ENCODE measurements around the gene ALDH3B1. TPM values are rescaled to one million over a fixed set of nuclear protein-coding genes. Genes with fewer than 3 reads are reported as not detected.
A peak's percentile ranks its signal among the peaks of the same experiment; 100 is the strongest.

The ALDH3B1 gene
- polyA plus RNA-seq, 3 donors, result 79.8 to 89.1 (median 86.7) TPM

DNA sequence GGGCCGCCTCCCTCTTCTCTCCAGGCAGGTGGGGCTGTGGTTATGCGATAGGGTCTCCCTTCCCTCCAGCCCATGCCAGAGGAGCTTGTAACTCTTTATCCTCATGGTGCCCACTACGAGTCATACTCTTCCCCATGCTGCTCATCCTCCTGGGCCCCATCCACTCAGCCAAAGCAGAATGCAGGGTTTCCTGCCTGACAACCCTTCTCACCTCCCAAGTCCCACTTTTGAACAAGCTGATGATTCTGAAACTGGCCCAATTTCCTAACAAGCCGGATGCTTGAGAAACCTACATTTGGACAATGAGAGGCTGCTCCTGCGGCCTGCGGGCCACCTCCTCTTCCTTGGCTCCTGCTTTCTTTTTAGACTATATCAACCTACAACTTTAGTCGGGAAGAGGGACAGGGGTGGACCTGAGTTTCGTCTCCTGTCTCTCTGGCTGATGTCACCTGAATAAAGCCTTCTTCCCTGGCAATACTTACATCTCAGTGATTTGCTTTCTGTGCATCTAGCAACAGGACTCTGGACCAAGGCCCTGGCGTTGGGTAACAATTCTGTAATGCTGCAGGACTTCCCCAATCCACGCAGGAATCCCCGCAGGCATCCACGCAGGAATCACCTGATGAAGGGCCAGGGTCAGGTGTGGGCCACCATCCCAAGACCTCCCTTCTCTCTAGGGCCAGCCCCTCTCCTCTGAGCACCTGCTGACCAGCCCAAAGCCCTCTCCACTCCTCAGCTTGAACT lies 18.8 kb downstream of the ALDH3B1 start:
- Histone ChIP-seq H3K36me3 (replicated peaks in 1 of 2; ENCODE audit: control insufficient read depth in 1 of 2, insufficient read depth in 2 of 2, low read length in 2 of 2) (peaks cover 52 to 56% of the 10 kb centered on the region in 2 donors), H3K4me3 (replicated peaks in 1 of 3; ENCODE audit: low read depth in 2 of 3, low read length in 3 of 3) (no peak overlapping the region), H3K27me3 (ENCODE audit: control insufficient read depth in 2 of 2, insufficient read depth in 2 of 2, low read length in 2 of 2) (no peaks in the 10 kb centered on the region), H2AFZ (ENCODE audit: insufficient read depth, low read depth, low read length, poor library complexity, severe bottlenecking) (no peak overlapping the region), H3K79me2 (ENCODE audit: insufficient read depth, low read length) (peaks cover 22% of the 10 kb centered on the region), H3K9ac (ENCODE audit: insufficient read depth, low read length, poor library complexity, severe bottlenecking) (no peak overlapping the region), H3K9me3 (replicated peaks in 1 of 2; ENCODE audit: control insufficient read depth in 1 of 2, insufficient read depth in 1 of 2, low read length in 2 of 2) (no peaks in the 10 kb centered on the region), H3K4me2 (replicated peaks; ENCODE audit: extremely low read depth, low read length, poor library complexity, severe bottlenecking) (no peak overlapping the region), H3K4me1 (ENCODE audit: control insufficient read depth in 1 of 2, insufficient read depth in 2 of 2, low read length in 2 of 2) (peaks cover 18 to 23% of the 10 kb centered on the region in 2 donors), H4K20me1 (ENCODE audit: insufficient read depth, low read length) (peaks cover 15% of the 10 kb centered on the region), H3K27ac (ENCODE audit: low read depth in 1 of 2, low read length in 2 of 2) (no peak overlapping the region)
- DNase-seq, result no peak
- peak overlapping the region in 1 of 2 donors; percentile 45 for H3K4me3 Mint-ChIP-seq
- H3K27ac Mint-ChIP-seq, result peak overlapping the region in 4 of 7 donors; percentile 26 to 77 (median 68)
- H3K27me3 Mint-ChIP-seq (ENCODE audit: low read depth in 3 of 3), result peaks cover 0 to 1% (median 0%) of the 10 kb centered on the region in 3 donors
- intact Hi-C loops (cut with micrococcal nuclease), result no loop called here
- no peaks in the 10 kb centered on the region for H3K9me3 Mint-ChIP-seq
- WGBS (ENCODE audit: insufficient coverage), result 72% methylated on average over 11 of the region's 12 CpGs
- peaks cover 25% of the 10 kb centered on the region for H3K4me1 Mint-ChIP-seq
- H3K36me3 Mint-ChIP-seq, result peaks cover 44 to 51% of the 10 kb centered on the region in 2 donors
- TF ChIP-seq, protein P1, sequence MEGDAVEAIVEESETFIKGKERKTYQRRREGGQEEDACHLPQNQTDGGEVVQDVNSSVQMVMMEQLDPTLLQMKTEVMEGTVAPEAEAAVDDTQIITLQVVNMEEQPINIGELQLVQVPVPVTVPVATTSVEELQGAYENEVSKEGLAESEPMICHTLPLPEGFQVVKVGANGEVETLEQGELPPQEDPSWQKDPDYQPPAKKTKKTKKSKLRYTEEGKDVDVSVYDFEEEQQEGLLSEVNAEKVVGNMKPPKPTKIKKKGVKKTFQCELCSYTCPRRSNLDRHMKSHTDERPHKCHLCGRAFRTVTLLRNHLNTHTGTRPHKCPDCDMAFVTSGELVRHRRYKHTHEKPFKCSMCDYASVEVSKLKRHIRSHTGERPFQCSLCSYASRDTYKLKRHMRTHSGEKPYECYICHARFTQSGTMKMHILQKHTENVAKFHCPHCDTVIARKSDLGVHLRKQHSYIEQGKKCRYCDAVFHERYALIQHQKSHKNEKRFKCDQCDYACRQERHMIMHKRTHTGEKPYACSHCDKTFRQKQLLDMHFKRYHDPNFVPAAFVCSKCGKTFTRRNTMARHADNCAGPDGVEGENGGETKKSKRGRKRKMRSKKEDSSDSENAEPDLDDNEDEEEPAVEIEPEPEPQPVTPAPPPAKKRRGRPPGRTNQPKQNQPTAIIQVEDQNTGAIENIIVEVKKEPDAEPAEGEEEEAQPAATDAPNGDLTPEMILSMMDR (IDR thresholded peaks at IDR 0.05), result no peak

DNA sequence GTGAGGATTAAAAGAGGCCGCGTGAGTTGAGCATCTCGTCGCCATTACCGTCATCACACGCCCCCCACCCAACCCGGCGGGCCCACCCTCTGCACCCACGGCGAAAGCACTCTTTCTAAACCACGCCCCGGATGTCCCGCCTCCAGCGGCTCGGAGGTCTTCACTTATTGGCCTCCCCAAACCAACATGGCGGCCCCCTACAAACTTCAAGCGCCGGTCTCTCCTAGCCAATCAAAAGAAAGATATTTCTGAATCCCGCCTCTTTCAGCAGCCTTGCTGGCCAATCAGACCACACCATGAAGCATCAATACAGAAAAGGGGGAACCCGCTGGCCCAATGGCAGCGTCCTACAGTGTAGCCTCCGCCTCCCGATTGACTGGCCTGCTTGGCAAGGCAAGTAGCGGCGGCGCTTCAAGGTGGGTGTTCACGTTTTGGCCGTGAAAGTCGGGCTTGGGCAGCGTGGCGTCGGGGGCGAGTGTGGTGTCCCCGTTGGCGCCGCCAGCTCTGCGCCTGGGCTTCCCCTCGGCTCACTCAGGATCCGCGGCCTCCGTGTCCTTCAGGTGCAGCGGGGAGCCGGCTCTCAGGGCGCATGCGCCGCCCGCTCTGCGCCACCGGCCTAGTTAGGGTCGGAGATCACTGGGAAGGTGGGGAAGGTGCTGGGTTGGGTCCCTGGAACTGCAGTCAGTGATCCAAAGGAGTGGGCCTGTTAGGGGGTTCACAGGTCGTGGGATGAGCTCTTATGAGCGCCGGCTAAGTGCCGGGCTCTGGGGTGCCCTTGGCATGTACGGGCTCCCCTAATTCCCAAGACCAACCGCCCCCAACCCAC lies 20.4 kb downstream of the ALDH3B1 start, which contains the start of gene NDUFS8:
Gene NDUFS8, plus strand, starts transcription at position 364 of the 826 bp plus-strand sequence. CDS start 1,471 bp downstream, outside the sequence.
- Histone ChIP-seq H3K27ac (ENCODE audit: low read depth in 1 of 2, low read length in 2 of 2) (peak within 1 kb of the TSS in 1 of 2 donors; percentile 85), H3K9me3 (replicated peaks in 1 of 2; ENCODE audit: control insufficient read depth in 1 of 2, insufficient read depth in 1 of 2, low read length in 2 of 2) (no peaks in the 10 kb centered on the region), H3K79me2 (ENCODE audit: insufficient read depth, low read length) (peaks cover 30% of the 10 kb centered on the region), H3K9ac (ENCODE audit: insufficient read depth, low read length, poor library complexity, severe bottlenecking) (peak within 1 kb of the TSS; percentile 70), H2AFZ (ENCODE audit: insufficient read depth, low read depth, low read length, poor library complexity, severe bottlenecking) (peak within 1 kb of the TSS; percentile 86), H3K4me1 (ENCODE audit: control insufficient read depth in 1 of 2, insufficient read depth in 2 of 2, low read length in 2 of 2) (peaks cover 23 to 32% of the 10 kb centered on the region in 2 donors), H3K4me2 (replicated peaks; ENCODE audit: extremely low read depth, low read length, poor library complexity, severe bottlenecking) (peak within 1 kb of the TSS; percentile 97), H3K27me3 (ENCODE audit: control insufficient read depth in 2 of 2, insufficient read depth in 2 of 2, low read length in 2 of 2) (no peaks in the 10 kb centered on the region), H3K4me3 (replicated peaks in 1 of 3; ENCODE audit: low read depth in 2 of 3, low read length in 3 of 3) (peak within 1 kb of the TSS; percentile 65 to 81 (median 69)), H4K20me1 (ENCODE audit: insufficient read depth, low read length) (peaks cover 2% of the 10 kb centered on the region), H3K36me3 (replicated peaks in 1 of 2; ENCODE audit: control insufficient read depth in 1 of 2, insufficient read depth in 2 of 2, low read length in 2 of 2) (peaks cover 40 to 47% of the 10 kb centered on the region in 2 donors)
- Mint-ChIP-seq H3K36me3 (peaks cover 34 to 49% of the 10 kb centered on the region in 2 donors), H3K4me1 (peaks cover 30% of the 10 kb centered on the region), H3K27me3 (ENCODE audit: low read depth in 3 of 3) (peaks cover 0 to 1% (median 0%) of the 10 kb centered on the region in 3 donors), H3K9me3 (no peaks in the 10 kb centered on the region), H3K4me3 (peak within 1 kb of the TSS; percentile 94 to 98), H3K27ac (peak within 1 kb of the TSS; percentile 76 to 95 (median 87))
- TF ChIP-seq, protein P1 (IDR thresholded peaks at IDR 0.05), result no peak
- peak; percentile 96 to 99 (median 97) for DNase-seq
- WGBS (ENCODE audit: insufficient coverage), result under 1% methylated on average over 45 of the region's 56 CpGs
- intact Hi-C loops (cut with micrococcal nuclease), result no loop called here

All from CD14-positive monocyte (primary cell).